ENCODE data around the gene ABHD2. TPM values are rescaled to one million over a fixed set of nuclear protein-coding genes. Genes with fewer than 3 reads are reported as not detected.

Gene ABHD2
- polyA plus RNA-seq, 3 donors, result 30.8 to 67.1 (median 37.3) TPM

GRCh38 chr15:89051875-89052274, 36.4 kb upstream of the ABHD2 start:
- Histone ChIP-seq H3K4me1 (ENCODE audit: control insufficient read depth in 1 of 2, insufficient read depth in 2 of 2, low read length in 2 of 2) (no peaks in the 10 kb centered on the region), H3K4me3 (replicated peaks in 1 of 3; ENCODE audit: low read depth in 2 of 3, low read length in 3 of 3) (no peak overlapping the region), H4K20me1 (ENCODE audit: insufficient read depth, low read length) (no peaks in the 10 kb centered on the region), H3K27me3 (ENCODE audit: control insufficient read depth in 2 of 2, insufficient read depth in 2 of 2, low read length in 2 of 2) (no peaks in the 10 kb centered on the region), H3K27ac (ENCODE audit: low read depth in 1 of 2, low read length in 2 of 2) (no peak overlapping the region), H3K79me2 (ENCODE audit: insufficient read depth, low read length) (no peaks in the 10 kb centered on the region), H2AFZ (ENCODE audit: insufficient read depth, low read depth, low read length, poor library complexity, severe bottlenecking) (no peak overlapping the region), H3K36me3 (replicated peaks in 1 of 2; ENCODE audit: control insufficient read depth in 1 of 2, insufficient read depth in 2 of 2, low read length in 2 of 2) (no peaks in the 10 kb centered on the region), H3K9ac (ENCODE audit: insufficient read depth, low read length, poor library complexity, severe bottlenecking) (no peak overlapping the region), H3K9me3 (replicated peaks in 1 of 2; ENCODE audit: control insufficient read depth in 1 of 2, insufficient read depth in 1 of 2, low read length in 2 of 2) (no peaks in the 10 kb centered on the region), H3K4me2 (replicated peaks; ENCODE audit: extremely low read depth, low read length, poor library complexity, severe bottlenecking) (no peak overlapping the region)
- intact Hi-C loops (cut with micrococcal nuclease), result no loop called here
- peaks cover 3% of the 10 kb centered on the region for H3K4me1 Mint-ChIP-seq
- H3K27me3 Mint-ChIP-seq (ENCODE audit: low read depth in 3 of 3), result peaks cover 0 to 7% (median 0%) of the 10 kb centered on the region in 3 donors
- TF ChIP-seq CTCF (IDR thresholded peaks at IDR 0.05), result no peak
- no peak for DNase-seq
- WGBS (ENCODE audit: insufficient coverage), result 80% methylated on average over 1 of the region's 2 CpGs
- peaks cover 0 to 4% (median 0%) of the 10 kb centered on the region in 7 donors for H3K9me3 Mint-ChIP-seq
- no peaks in the 10 kb centered on the region for H3K36me3 Mint-ChIP-seq
- no peak overlapping the region for H3K27ac Mint-ChIP-seq
- H3K4me3 Mint-ChIP-seq, result no peak overlapping the region

- Mint-ChIP-seq H3K27me3 (ENCODE audit: low read depth in 3 of 3) (peaks cover 0 to 7% (median 0%) of the 10 kb centered on the region in 3 donors), H3K9me3 (peaks cover 0 to 4% (median 0%) of the 10 kb centered on the region in 7 donors), H3K27ac (no peak overlapping the region), H3K4me3 (no peak overlapping the region), H3K4me1 (peaks cover 6% of the 10 kb centered on the region), H3K36me3 (no peaks in the 10 kb centered on the region)
- H4K20me1 ChIP-seq (ENCODE audit: insufficient read depth, low read length), result no peaks in the 10 kb centered on the region
- no peaks in the 10 kb centered on the region for H3K9me3 ChIP-seq (replicated peaks in 1 of 2; ENCODE audit: control insufficient read depth in 1 of 2, insufficient read depth in 1 of 2, low read length in 2 of 2)
- no peak overlapping the region for H2AFZ ChIP-seq (ENCODE audit: insufficient read depth, low read depth, low read length, poor library complexity, severe bottlenecking)
- no peaks in the 10 kb centered on the region for H3K27me3 ChIP-seq (ENCODE audit: control insufficient read depth in 2 of 2, insufficient read depth in 2 of 2, low read length in 2 of 2)
- WGBS (ENCODE audit: insufficient coverage), result 0% methylated on average over 1 of the region's 3 CpGs
- H3K4me3 ChIP-seq (replicated peaks in 1 of 3; ENCODE audit: low read depth in 2 of 3, low read length in 3 of 3), result no peak overlapping the region
- TF ChIP-seq CTCF (IDR thresholded peaks at IDR 0.05), result no peak
- no peak for DNase-seq
- no peak overlapping the region for H3K4me2 ChIP-seq (replicated peaks; ENCODE audit: extremely low read depth, low read length, poor library complexity, severe bottlenecking)
- H3K9ac ChIP-seq (ENCODE audit: insufficient read depth, low read length, poor library complexity, severe bottlenecking), result no peak overlapping the region
- no peaks in the 10 kb centered on the region for H3K36me3 ChIP-seq (replicated peaks in 1 of 2; ENCODE audit: control insufficient read depth in 1 of 2, insufficient read depth in 2 of 2, low read length in 2 of 2)
- intact Hi-C loops (cut with micrococcal nuclease), result no loop called here
- no peak overlapping the region for H3K27ac ChIP-seq (ENCODE audit: low read depth in 1 of 2, low read length in 2 of 2)
- H3K79me2 ChIP-seq (ENCODE audit: insufficient read depth, low read length), result no peaks in the 10 kb centered on the region
- H3K4me1 ChIP-seq (ENCODE audit: control insufficient read depth in 1 of 2, insufficient read depth in 2 of 2, low read length in 2 of 2), result peaks cover 0 to 1% of the 10 kb centered on the region in 2 donors
These were observed 35.8 kb upstream of the ABHD2 start for GRCh38 chr15:89052474-89052873.
